Measurements from ENCODE around the gene KANSL1.
"Not testable (repeated sequence)": the region's sequence is repeated elsewhere in the genome, so short reads cannot be mapped to it uniquely, and the experiment has no call there.

The KANSL1 gene, protein sequence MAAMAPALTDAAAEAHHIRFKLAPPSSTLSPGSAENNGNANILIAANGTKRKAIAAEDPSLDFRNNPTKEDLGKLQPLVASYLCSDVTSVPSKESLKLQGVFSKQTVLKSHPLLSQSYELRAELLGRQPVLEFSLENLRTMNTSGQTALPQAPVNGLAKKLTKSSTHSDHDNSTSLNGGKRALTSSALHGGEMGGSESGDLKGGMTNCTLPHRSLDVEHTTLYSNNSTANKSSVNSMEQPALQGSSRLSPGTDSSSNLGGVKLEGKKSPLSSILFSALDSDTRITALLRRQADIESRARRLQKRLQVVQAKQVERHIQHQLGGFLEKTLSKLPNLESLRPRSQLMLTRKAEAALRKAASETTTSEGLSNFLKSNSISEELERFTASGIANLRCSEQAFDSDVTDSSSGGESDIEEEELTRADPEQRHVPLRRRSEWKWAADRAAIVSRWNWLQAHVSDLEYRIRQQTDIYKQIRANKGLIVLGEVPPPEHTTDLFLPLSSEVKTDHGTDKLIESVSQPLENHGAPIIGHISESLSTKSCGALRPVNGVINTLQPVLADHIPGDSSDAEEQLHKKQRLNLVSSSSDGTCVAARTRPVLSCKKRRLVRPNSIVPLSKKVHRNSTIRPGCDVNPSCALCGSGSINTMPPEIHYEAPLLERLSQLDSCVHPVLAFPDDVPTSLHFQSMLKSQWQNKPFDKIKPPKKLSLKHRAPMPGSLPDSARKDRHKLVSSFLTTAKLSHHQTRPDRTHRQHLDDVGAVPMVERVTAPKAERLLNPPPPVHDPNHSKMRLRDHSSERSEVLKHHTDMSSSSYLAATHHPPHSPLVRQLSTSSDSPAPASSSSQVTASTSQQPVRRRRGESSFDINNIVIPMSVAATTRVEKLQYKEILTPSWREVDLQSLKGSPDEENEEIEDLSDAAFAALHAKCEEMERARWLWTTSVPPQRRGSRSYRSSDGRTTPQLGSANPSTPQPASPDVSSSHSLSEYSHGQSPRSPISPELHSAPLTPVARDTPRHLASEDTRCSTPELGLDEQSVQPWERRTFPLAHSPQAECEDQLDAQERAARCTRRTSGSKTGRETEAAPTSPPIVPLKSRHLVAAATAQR (N-terminal part only)

DNA sequence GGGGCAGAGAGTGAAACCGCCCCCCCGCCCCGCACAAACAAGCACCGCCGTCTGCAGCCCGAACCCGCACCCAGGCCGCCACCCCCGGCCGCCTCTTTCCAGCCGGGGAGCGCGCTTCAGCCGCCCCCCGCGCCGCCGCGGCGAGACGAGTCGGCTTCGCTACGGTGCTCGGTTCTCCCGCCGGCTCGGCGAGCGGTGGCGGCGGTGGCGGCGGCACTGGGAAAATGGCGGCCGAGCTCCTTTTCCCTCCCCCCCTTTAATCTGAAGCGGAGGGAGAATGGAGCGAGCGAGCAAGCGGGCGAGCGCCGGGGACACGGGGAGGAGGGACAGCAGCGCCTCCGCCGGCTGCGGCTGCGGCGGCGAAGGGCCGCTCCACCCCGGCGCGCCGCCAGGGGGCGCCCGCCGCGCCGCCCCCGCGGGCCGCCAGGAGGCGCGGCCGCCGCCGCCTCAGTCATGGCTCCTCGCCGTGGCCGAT is at the start of gene KANSL1:
Gene KANSL1 (minus strand): TSS at position 279 of the 475 bp plus-strand sequence. CDS start 21,286 bp downstream, outside the sequence.
- peak; percentile 91 for DNase-seq

DNA sequence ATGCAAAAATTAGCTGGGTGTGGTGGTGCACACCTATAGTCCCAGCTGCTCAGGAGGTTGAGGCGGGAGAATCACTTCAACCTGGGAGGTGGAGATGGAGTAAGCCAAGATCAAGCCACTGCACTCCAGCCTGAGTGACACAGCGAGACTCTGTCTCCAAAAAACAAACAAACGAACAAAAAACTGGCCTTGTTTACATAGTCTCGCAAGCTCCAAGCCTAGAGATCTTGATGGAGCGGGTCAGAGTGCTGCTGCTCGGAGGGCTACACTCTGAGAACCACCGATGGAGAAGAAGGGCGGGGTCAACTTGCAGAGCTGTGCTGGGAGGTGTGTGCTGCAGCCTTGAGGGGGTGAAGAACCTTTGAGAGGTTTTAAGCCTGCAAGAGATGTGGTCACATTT is 38.1 kb upstream of the KANSL1 start:
- DNase-seq, result not testable (repeated sequence)

DNA sequence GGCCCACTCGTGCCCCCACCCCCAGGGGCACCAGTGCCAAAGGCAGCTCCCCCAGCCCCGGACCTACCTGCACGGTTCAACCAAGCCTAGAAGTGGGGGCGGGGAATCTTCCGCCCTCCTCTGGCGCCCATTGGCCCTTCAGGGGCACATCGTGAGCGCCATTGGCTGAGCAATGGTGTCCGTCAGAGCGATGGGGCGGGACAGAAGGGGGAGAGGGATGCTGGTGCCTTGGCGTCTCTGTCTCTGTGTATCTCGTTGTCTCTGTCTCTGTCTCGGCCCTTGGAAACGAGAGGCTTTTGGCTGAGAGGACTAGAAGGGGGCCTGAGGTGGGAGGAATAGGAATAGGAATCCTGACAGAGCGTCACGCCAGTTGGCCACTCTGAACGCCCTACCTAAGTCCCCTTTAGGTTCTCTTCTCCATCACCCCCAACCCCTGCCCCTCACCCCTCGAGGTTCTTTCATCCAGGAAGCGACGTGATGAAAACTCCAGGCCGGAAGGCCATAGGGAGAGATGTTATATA is 32.1 kb upstream of the KANSL1 start:
- DNase-seq, result peak; percentile 96

DNA sequence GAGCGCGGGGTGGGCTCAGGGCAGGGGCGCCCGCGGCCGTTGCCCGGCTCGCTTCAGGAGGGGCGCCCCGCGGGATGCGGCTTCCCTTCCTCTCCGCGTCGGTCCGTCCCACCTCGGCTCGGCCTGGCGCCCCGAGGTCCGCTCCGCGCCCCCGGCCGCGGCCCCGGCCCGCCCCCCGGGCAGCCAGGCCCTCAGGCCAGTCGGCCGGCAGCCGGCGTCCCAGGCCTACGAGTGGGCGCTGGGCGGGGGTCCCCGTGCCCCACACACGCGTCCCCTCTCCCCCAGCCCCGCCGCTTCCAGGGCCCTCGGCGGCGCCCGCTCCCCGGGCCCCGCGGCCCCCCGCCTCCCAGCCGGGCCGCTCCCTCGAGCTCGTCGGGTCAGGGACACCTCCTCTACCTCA is 31.6 kb upstream of the KANSL1 start:
- DNase-seq, result not testable (repeated sequence)

DNA sequence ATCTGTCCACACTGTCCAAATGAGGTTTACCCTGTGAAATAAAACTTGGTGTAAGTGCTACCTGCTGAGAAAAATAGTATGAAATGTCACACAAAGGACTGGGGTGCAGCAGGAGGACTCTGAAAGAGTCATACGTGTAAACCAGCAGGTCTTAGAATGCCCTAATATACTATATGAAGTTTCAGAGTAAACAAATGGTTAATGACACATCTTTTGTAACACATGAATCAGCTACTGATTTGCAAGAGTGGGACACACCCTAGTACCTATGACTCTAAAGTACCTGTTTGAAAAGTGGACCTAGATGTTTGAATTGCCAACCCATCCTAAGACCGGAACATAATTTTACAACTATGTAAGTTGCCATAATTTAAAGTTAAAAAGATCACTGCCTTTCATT is 29.8 kb upstream of the KANSL1 start:
- not testable (repeated sequence) for DNase-seq

DNA sequence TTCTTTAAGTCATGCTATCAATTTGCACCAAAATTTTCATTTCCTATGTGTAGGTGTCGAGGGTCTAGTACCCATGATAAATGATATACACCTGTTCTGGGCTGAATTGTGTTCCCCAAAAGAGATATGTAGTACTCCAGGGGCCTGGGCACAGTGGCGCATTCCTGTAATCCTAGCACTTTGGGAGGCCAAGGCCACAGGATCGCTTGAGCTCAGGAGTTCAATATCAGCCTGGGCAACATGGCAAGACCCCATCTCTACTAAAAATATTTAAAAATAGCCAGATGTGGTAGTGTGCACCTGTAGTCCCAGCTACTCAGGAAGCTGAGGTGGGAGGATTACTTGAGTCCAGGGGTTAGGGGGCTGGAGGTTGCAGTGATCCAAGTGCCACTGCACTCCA is 23.5 kb upstream of the KANSL1 start:
- no peak for DNase-seq

DNA sequence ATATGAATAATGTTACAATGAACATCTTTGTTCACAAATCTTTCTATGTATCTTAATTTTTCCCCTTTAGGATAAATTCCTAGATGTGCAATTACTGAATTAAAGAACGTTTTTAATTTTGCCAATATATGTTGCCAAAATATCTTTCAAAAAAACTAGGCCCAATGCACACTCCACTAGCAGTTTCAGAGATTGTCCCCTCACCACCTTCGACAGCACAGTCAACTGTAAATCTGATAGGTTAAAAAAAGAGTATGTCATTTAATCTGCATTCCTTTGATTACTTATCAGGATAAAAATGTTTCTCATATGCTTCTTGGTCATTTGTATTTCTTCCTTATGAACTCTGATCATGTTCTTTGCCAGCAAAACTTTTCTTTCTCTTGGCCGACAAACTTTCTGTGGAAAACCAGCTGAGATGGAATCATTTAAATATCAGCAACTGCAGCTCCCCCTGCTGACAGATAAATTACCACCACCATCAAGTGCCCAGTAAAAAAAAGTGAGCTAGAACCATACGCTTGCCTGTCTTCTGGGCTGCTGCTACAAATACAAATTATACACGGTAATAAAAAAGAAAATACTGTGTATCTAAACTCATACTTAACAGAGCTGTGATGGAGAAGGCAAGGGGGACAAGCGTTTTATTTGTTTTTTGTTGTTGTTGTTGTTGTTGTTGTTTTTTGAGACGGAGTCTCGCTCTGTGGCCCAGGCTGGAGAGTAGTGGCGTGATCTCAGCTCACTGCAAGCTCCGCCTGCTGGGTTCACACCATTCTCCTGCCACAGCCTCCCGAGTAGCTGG is 19.6 kb upstream of the KANSL1 start:
- DNase-seq, result peak; percentile 64

DNA sequence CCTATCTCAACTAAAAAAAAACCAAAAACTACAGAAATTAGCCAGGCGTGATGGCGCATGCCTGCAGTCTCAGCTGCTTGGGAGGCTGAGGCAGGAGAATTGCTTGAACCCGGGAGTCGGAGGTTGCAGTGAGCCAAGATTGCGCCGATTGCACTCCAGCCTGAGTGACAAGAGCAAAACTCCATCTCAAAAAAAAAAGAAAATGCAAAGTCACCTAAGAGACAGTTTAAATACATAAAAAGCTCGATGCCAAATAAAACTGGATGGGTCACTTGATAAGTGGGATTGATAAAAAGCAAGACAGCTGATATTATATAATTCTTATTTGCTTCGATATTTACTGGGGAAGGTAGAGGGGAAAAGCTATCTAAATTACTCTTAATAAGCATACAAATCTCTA is 15.8 kb upstream of the KANSL1 start:
- no peak for DNase-seq

DNA sequence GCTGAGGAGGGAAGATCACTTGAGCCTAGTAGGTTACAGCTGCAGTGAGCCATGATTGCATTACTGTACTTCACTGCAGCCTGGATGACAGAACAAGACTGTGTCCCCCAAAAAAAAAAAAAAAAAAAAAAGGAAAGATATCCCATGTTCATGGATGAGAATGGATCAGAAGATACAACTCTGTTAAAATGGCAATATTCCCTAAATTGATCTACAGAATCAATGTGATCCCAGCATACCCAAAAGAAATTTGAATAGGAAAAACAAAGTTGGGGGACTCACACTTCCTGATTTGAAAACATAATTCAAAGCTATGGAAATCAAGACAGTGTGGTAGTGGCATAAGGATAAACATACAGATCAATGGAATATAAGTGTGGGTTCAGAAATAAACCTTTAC is 12.7 kb upstream of the KANSL1 start:
- no peak for DNase-seq

DNA sequence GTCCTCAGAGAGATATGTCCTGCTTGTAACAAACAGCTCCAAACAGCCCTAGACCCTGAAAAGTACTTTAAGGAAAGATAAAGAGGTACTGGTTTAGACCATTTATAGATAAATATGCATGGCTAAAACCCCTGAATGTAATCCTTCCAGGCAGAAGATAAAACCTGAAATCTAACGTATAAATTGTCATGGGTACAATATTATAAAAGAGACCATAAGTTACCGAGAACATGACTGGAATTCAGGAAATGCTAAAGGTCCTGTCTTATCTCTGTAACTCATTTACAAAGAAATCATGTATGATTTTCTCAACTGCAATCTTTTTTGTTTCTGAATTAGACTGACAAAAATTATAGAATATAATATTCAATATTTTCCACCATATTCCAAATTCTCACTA is 9.2 kb upstream of the KANSL1 start:
- no peak for DNase-seq

DNA sequence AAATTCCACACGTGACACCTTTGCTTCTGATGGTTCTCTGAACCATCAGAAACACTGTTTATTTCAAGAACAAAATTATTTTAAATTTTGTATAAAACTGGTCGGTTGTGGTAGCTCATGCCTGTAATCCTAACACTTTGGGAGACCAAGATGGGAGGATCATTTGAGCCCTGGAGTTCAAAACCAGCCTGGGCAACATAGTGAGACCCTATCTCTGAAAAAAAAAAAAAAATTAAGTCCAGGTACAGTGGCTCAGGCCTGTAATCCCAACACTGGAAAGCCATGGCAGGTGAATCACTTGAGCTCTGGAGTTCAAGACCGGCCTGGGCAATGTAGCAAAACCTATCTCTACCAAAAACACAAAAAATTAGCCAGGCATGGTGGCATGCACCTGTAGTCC is 8.3 kb upstream of the KANSL1 start:
- no peak for DNase-seq

DNA sequence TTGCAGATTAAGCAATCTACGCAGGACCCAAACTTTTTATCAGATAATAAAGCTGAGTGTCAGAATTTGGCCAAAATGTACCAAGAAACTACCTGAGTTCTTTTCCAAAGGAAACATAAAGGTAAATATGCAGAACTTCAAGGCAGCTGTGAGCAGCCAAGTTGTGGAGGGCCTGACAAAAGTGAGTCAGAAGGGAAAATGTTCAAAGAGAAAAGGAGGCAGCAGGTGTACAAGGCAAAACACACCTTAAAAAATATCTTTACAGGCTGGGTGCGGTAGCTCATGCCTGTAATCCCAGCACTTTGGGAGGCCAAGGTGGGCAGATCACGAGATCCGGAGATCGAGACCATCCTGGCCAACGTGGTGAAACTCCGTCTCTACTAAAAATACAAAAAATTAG is 7.0 kb upstream of the KANSL1 start:
- no peak for DNase-seq

DNA sequence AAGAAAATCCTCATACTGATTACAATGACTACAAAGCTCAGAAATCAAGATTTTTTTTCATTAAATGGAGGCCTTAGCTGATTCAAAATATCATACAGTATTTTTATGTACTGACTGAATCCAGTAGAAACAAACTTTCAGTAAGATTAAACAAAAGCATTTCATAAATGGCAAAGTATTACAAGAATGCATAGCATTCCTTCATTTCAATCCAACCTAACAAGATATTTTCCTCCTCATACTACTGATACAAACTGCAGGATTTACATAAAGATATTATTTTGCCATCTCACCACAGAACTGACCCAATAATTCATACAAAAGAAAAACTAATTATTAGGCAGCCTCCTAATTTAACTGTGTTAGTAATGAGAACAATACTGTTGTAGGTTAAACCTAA is 6.2 kb upstream of the KANSL1 start:
- DNase-seq, result no peak

DNA sequence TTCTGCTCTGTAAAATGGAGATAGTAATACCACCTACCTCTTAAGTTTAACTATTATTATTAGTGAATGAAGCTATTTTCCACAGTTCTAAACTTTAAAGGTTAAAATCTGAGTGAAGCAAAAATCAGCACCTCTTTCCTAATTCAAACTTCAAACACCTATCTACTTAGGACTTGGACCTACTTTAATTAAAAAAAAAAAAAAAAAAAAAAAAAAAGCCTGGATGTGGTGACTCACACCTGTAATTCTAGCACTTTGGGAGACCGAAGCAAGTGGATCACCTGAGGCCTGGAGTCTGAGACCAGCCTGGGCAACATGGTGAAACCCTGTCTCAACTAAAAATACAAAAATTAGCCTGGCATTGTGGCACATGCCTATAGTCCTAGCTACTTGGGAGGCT is 5.0 kb upstream of the KANSL1 start:
- no peak for DNase-seq

DNA sequence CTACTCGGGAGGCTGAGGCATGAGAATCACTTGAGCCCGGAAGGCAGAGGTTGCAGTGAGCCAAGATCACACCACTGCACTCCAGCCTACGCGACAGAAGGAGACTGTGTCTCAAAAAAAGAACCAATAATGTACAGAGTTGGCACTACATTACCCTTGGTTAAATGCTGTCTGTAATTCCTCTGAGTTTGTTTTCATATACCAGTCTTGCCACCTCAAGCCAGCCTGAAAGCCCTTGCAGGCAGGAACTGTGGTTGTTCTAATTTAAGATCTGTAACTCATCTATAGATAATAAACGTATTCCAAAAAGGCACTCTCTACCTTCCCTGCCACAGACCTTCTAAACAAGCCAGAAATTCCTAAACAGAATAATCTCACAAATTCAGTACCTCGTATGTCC is 4.3 kb upstream of the KANSL1 start:
- no peak for DNase-seq

DNA sequence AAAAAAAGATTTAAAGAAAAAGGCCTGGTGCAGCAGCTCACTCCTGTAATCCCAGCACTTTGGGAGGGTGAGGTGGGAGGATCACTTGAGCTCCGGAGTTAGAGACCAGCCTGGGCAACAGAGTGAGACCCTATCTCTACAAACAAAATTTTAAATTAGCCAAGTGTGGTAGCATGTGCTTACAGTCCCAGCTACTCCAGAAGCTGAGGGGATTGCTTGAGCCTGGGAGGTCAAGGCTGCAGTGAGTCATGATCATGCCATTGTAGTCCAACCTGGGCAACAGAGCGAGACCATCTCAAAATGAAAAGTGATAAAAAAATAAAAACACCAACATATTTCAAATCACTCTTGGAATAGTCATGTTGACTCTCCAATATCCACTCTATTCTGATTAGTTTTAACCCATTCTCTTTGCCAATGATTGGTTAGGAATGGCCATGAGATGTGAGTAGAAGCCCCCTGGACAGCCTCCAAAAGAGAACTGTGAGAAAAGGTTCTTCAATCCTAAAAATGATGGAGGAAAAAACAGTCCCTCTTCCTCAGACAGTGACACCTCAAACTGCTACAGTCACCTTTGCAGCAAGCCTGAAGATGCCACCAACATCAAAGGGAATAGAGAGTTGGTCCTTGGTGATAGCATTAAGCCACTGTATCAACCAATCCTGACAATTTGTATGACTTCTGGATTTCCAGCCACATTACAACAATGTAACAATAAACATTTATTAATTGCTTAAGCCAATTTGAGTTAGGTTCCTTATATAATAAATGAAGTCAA is 2.9 kb upstream of the KANSL1 start:
- DNase-seq, result no peak

DNA sequence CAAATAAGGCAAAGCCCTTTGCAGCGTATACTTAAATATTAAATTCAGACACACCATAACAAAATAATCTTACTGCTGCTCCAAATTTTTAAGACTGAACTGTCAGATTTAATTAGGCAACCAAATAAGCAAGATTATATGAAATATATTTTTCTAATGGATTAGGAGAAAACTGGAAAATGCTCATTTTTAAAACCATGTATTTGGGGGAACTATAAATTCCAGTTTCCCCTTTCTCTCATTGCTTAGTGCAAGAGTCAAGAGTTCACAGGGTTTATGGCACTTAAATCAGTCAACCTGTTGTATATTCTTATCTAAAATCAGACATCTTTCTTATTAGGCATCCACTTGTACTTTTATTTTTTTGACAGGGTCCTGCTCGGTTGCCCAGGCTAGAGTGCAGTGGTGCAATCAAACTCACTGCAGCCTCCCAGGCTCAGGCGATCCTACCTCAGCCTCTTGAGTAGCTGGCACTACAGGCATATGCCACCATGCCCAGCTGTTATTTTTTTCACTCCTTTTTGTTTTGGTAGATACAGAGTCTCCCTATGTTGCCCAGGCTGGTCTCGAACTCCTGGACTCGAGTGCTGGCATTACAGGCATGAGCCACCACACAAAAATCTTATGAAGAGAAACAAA is 2.1 kb upstream of the KANSL1 start:
- DNase-seq, result no peak

DNA sequence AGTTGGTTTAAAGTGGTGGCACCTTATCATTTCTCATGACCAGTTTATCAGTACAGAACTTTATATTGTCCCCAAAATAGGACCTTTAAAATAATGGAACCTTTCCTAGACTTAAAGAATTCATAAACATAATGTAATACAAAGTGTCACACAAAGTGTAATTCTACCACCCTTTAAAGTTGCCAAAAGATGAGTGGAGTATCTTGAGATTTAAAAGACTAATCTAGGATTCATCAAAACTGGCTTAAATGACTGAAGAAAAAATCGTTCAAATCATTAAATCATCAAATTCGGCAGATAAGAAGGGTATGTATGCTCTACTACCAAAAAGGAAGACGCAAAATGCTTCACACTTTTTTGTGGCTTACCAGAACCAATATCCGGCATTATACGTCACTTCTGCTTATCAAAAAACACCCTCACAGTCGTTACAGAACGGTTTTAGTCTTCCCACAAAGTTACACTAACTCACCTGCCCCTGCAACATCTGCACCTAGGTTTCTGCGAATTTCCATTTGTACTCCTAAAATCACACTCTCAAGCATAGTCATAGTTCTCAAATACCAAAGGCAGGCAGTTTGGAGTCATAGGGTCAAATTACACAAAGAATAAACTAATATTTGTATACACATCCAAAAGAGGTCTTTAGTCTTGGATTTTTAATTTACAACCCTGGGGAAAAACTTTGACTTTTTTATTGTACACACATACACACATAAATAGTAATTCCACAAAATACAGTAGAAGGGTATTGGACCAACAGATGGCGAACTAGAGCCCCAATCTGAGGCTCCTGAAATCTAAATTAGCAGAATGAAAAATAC is 1.4 kb upstream of the KANSL1 start:
- DNase-seq, result peak; percentile 58

DNA sequence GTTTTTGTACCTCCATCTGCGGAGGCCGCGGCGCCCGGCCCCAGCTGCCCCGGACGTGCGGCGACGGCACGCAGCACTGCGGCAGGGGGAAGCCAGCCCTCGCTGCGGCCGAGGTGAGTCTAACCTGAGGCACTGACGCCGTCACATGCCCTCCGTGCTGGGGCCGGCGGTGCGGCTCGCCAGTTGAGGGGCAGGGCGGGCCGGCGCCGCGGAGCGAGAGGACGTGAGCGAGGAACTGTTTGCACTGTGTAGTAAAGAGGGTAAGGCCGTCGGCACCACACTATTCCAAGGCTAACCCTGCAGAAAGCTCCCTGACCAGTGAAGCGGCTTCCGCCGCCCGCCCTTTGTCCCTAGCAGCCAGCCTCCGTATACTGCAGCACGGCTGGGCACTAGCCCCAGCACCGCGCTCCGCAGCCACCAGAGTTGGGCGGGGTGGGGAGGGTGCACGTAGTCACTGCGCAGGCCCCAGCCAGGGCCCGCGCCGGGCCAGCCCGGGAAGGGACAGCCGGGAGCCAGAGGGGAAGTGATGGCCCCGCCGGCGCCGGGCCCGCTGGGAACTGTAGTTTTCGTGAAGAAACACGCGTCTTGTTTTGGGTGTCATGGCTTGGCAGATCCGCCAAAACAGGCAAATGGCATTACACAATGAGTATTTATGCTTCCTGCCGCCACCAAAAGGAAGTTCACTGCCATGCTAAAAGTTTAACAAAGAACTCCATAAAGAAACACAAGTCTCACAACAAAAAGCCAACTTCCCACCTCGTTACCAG is 580 bp upstream of the KANSL1 start:
- peak; percentile 97 for DNase-seq

Data from stimulated activated CD4-positive, alpha-beta T cell treated with anti-CD3 and anti-CD28 coated beads, Interleukin-15, amount 100 ng/mL, for 24 hours (primary cell).